ENCODE results near the gene GPA33.

- no peak for TF ChIP-seq CTCF (IDR thresholded peaks at IDR 0.05; ENCODE audit: low read depth, low read length)
- TF ChIP-seq EZH2phosphoT487 (IDR thresholded peaks at IDR 0.05; ENCODE audit: low read depth), result no peak
Measured at GRCh38 chr1:167122568-167122967, 32.4 kb upstream of the GPA33 start.

Measured in OCI-LY3 (cell line).